ENCODE results near the gene PCDH20.

DNA sequence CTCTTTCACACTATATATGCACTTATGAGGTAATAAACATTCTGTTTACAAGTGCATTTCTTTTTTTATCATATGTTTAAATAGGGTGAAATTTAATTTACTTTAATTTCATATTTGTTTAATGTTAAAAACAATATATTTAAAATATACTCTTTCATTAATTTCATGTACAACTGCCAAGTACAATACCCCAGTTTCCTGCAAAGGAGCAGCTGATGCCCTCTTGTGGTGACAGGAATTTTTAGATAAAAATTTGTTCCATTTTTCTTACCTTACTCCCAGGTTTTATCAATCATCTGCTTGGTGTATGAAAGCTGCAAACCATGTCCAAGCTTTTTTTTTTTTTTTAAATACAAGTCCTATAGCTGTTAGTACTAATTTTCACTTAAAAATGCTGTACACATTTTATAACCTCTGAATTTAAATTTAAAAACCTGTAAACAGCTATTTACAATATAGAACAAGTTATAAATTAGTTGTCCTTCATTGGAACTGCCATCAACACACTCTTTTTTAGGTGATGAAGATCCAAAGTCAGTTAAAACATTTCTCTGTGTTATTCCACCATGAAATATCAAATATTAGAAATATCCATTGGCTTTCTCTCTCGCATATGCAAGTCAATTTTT, 4.9 kb downstream of the PCDH20 start:
- TF ChIP-seq ZNF274 (IDR thresholded peaks at IDR 0.05; ENCODE audit: low read depth, low read length) (no peak), SUZ12 (IDR thresholded peaks at IDR 0.05; ENCODE audit: extremely low read depth, insufficient read depth, insufficient read length) (no peak)
